Trophoblast cell (in vitro differentiated cells and primary cell): ENCODE data around the gene TSKS.

Experiments
- DNase-seq, 2 donors: peaks; one replicate each; pipeline ENCODE4 v3.0.0-alpha.2; 2016
- H2AFZ ChIP-seq: 2 replicates; pipeline ENCODE4 v1.6.1; 2013; ENCODE audit warnings: low read length, moderate library complexity, mild to moderate bottlenecking; ENCODE audit not compliant: insufficient read depth, poor library complexity
- H2AK5ac ChIP-seq: 2 replicates; pipeline ENCODE4 v1.6.1; 2013; ENCODE audit warnings: mild to moderate bottlenecking, low read length
- H2BK120ac ChIP-seq: 2 replicates; pipeline ENCODE4 v1.6.1; 2013; ENCODE audit warnings: low read length, mild to moderate bottlenecking, moderate library complexity; ENCODE audit not compliant: insufficient read depth, poor library complexity
- H2BK12ac ChIP-seq: 2 replicates; pipeline ENCODE4 v1.6.1; 2013; ENCODE audit warnings: mild to moderate bottlenecking, low read length, moderate library complexity
- H2BK5ac ChIP-seq: 2 replicates; pipeline ENCODE4 v1.6.1; 2013; ENCODE audit warnings: low read length, low read depth, moderate library complexity, mild to moderate bottlenecking; ENCODE audit not compliant: poor library complexity
- H3K14ac ChIP-seq: 2 replicates; pipeline ENCODE4 v1.6.1; 2013; ENCODE audit warnings: mild to moderate bottlenecking, low read length
- H3K18ac ChIP-seq: 2 replicates; pipeline ENCODE4 v1.6.1; 2013; ENCODE audit warnings: mild to moderate bottlenecking, low read length
- H3K23ac ChIP-seq: 2 replicates; pipeline ENCODE4 v1.6.1; 2013; ENCODE audit warnings: low read length
- H3K27ac ChIP-seq: 2 replicates; pipeline ENCODE4 v1.5.1; 2013; ENCODE audit warnings: low read depth, mild to moderate bottlenecking, inconsistent platforms, low read length, moderate library complexity
- H3K27me3 ChIP-seq: 2 replicates; pipeline ENCODE4 v1.6.1; 2013; ENCODE audit warnings: inconsistent platforms, mild to moderate bottlenecking, low read length, moderate library complexity; ENCODE audit not compliant: insufficient read depth
- H3K36me3 ChIP-seq, 2 experiments: 1 replicate in 1 of 2; 2 replicates in 1 of 2; pipeline ENCODE4 v1.6.1; 2013; ENCODE audit warnings: low read length in 2 of 2, mild to moderate bottlenecking in 2 of 2, moderate library complexity in 1 of 2; ENCODE audit not compliant: insufficient read depth in 2 of 2, control insufficient read depth in 1 of 2
- H3K4ac ChIP-seq: 2 replicates; pipeline ENCODE4 v1.6.1; 2013; ENCODE audit warnings: low read depth, mild to moderate bottlenecking, low read length, moderate library complexity
- H3K4me1 ChIP-seq, 2 experiments: 1 replicate in 1 of 2; 2 replicates in 1 of 2; pipeline ENCODE4 v1.6.1; 2013; ENCODE audit warnings: low read length in 2 of 2, mild to moderate bottlenecking in 2 of 2, moderate library complexity in 1 of 2; ENCODE audit not compliant: insufficient read depth in 2 of 2, control insufficient read depth in 1 of 2
- H3K4me2 ChIP-seq: 2 replicates; pipeline ENCODE4 v1.6.1; 2013; ENCODE audit warnings: inconsistent platforms, mild to moderate bottlenecking, low read length, moderate library complexity
- H3K4me3 ChIP-seq: 2 replicates; pipeline ENCODE4 v1.5.1; 2013; ENCODE audit warnings: mild to moderate bottlenecking, low read depth, low read length, inconsistent platforms
- H3K79me1 ChIP-seq: one replicate; pipeline ENCODE4 v1.6.1; 2013; ENCODE audit warnings: low read length
- H3K79me2 ChIP-seq: 2 replicates; pipeline ENCODE4 v1.6.1; 2013; ENCODE audit warnings: low read length, mild to moderate bottlenecking; ENCODE audit not compliant: control insufficient read depth, insufficient read depth, poor library complexity
- H3K9ac ChIP-seq: 2 replicates; pipeline ENCODE4 v1.6.1; 2013; ENCODE audit warnings: mild to moderate bottlenecking, low read length
- H3K9me3 ChIP-seq: 2 replicates; pipeline ENCODE4 v1.6.1; 2013; ENCODE audit warnings: low read depth, mild to moderate bottlenecking, control low read depth, inconsistent platforms, low read length; ENCODE audit not compliant: insufficient read depth
- H4K12ac ChIP-seq: 2 replicates; pipeline ENCODE4 v1.6.1; 2013; ENCODE audit warnings: low read depth, mild to moderate bottlenecking, low read length, moderate library complexity
- H4K8ac ChIP-seq: 2 replicates; pipeline ENCODE4 v1.6.1; 2013; ENCODE audit warnings: low read depth, mild to moderate bottlenecking, low read length, moderate library complexity
- H4K91ac ChIP-seq: one replicate; pipeline ENCODE4 v1.6.1; 2013; ENCODE audit warnings: low read depth, mild to moderate bottlenecking, low read length, moderate library complexity
- WGBS: extraction: QIAGEN DNeasy Blood & Tissue Kit; methylation state at CpG from one replicate; pipeline ENCODE4 v1.1.7; 2013; ENCODE audit warnings: missing lambda C conversion rate; ENCODE audit not compliant: insufficient read length, insufficient coverage; ENCODE audit errors: extremely low coverage; 5-methylcytosine and 5-hydroxymethylcytosine counted together

The TSKS gene

GRCh38 chr19:49699364-49699763 is 63.7 kb downstream of the TSKS start:
- H3K9ac ChIP-seq, result no peak overlapping the region
- H4K8ac ChIP-seq, result no peak overlapping the region
- no peak overlapping the region for H3K4me3 ChIP-seq
- H3K18ac ChIP-seq, result no peak overlapping the region
- no peaks in the 10 kb centered on the region for H3K9me3 ChIP-seq
- WGBS, result no CpG with 5 or more reads among the region's 5 CpGs
- H2AK5ac ChIP-seq, result no peak overlapping the region
- no peak overlapping the region for H2AFZ ChIP-seq
- no peaks in the 10 kb centered on the region for H3K27me3 ChIP-seq
- no peak overlapping the region for H2BK12ac ChIP-seq
- no peaks in the 10 kb centered on the region for H3K36me3 ChIP-seq
- H3K4me2 ChIP-seq, result no peak overlapping the region
- H3K4ac ChIP-seq, result no peak overlapping the region
- H3K79me1 ChIP-seq, result no peaks in the 10 kb centered on the region
- DNase-seq, result no peak
- H3K14ac ChIP-seq, result no peak overlapping the region
- H2BK120ac ChIP-seq, result no peak overlapping the region
- no peak overlapping the region for H2BK5ac ChIP-seq
- H4K12ac ChIP-seq, result no peak overlapping the region
- no peaks in the 10 kb centered on the region for H3K4me1 ChIP-seq
- H3K27ac ChIP-seq, result no peak overlapping the region
- no peaks in the 10 kb centered on the region for H3K79me2 ChIP-seq
- H3K23ac ChIP-seq, result no peak overlapping the region
- H4K91ac ChIP-seq, result no peak overlapping the region

GRCh38 chr19:49696865-49697264 is 66.2 kb downstream of the TSKS start:
- H2BK5ac ChIP-seq, result no peak overlapping the region
- H3K27me3 ChIP-seq, result no peaks in the 10 kb centered on the region
- no peaks in the 10 kb centered on the region for H3K79me1 ChIP-seq
- H3K79me2 ChIP-seq, result no peaks in the 10 kb centered on the region
- H3K27ac ChIP-seq, result no peak overlapping the region
- H3K36me3 ChIP-seq, result no peaks in the 10 kb centered on the region
- H4K8ac ChIP-seq, result no peak overlapping the region
- no peak overlapping the region for H3K9ac ChIP-seq
- H3K4ac ChIP-seq, result no peak overlapping the region
- no peak overlapping the region for H3K18ac ChIP-seq
- no peaks in the 10 kb centered on the region for H3K4me1 ChIP-seq
- no CpG with 5 or more reads among the region's 7 CpGs for WGBS
- H3K4me2 ChIP-seq, result no peak overlapping the region
- H2BK12ac ChIP-seq, result no peak overlapping the region
- no peak overlapping the region for H4K12ac ChIP-seq
- no peak overlapping the region for H2AFZ ChIP-seq
- H2BK120ac ChIP-seq, result no peak overlapping the region
- H2AK5ac ChIP-seq, result no peak overlapping the region
- H3K14ac ChIP-seq, result no peak overlapping the region
- no peak for DNase-seq
- no peak overlapping the region for H3K4me3 ChIP-seq
- no peak overlapping the region for H3K23ac ChIP-seq
- H4K91ac ChIP-seq, result no peak overlapping the region
- H3K9me3 ChIP-seq, result no peaks in the 10 kb centered on the region

- Histone ChIP-seq H3K18ac (no peak overlapping the region), H3K36me3 (no peaks in the 10 kb centered on the region), H3K79me1 (no peaks in the 10 kb centered on the region), H3K4me3 (no peak overlapping the region), H3K4ac (no peak overlapping the region), H3K79me2 (no peaks in the 10 kb centered on the region), H2BK5ac (no peak overlapping the region), H2BK12ac (no peak overlapping the region), H2BK120ac (no peak overlapping the region), H3K9me3 (no peaks in the 10 kb centered on the region), H2AK5ac (no peak overlapping the region), H3K14ac (no peak overlapping the region), H3K27me3 (no peaks in the 10 kb centered on the region), H4K8ac (no peak overlapping the region), H3K4me2 (no peak overlapping the region), H4K91ac (no peak overlapping the region), H3K27ac (no peak overlapping the region), H4K12ac (no peak overlapping the region), H3K9ac (no peak overlapping the region), H3K23ac (no peak overlapping the region), H3K4me1 (peaks cover 3 to 6% of the 10 kb centered on the region in 2 experiments), H2AFZ (no peak overlapping the region)
- DNase-seq, result no peak
- no CpG with 5 or more reads among the region's 6 CpGs for WGBS
Observed at GRCh38 chr19:49696115-49696514, 67.0 kb downstream of the TSKS start.

- H3K4me1 ChIP-seq, result peaks cover 12 to 20% of the 10 kb centered on the region in 2 experiments
- peaks cover 3% of the 10 kb centered on the region for H3K79me1 ChIP-seq
- no peak overlapping the region for H3K18ac ChIP-seq
- H3K36me3 ChIP-seq, result peaks cover 16 to 17% of the 10 kb centered on the region in 2 experiments
- H3K9ac ChIP-seq, result no peak overlapping the region
- no peaks in the 10 kb centered on the region for H3K27me3 ChIP-seq
- H2AFZ ChIP-seq, result no peak overlapping the region
- no peak overlapping the region for H2BK120ac ChIP-seq
- H4K91ac ChIP-seq, result no peak overlapping the region
- H4K12ac ChIP-seq, result no peak overlapping the region
- no peak overlapping the region for H2BK12ac ChIP-seq
- WGBS, result no CpG with 5 or more reads among the region's 16 CpGs
- H4K8ac ChIP-seq, result no peak overlapping the region
- no peak overlapping the region for H3K27ac ChIP-seq
- H3K9me3 ChIP-seq, result no peaks in the 10 kb centered on the region
- no peak overlapping the region for H2BK5ac ChIP-seq
- H3K23ac ChIP-seq, result no peak overlapping the region
- H3K4ac ChIP-seq, result no peak overlapping the region
- no peak overlapping the region for H3K14ac ChIP-seq
- H3K4me3 ChIP-seq, result no peak overlapping the region
- no peak for DNase-seq
- no peak overlapping the region for H3K4me2 ChIP-seq
- no peaks in the 10 kb centered on the region for H3K79me2 ChIP-seq
- H2AK5ac ChIP-seq, result no peak overlapping the region
Observed at GRCh38 chr19:49692147-49692506, 71.0 kb downstream of the TSKS start.
